EL (cell line): Measurements from ENCODE around the gene CTDSPL.
"Not testable (repeated sequence)": the region's sequence is repeated elsewhere in the genome, so short reads cannot be mapped to it uniquely, and the experiment has no call there.

ENCODE experiments used
- DNase-seq: peaks from one replicate; pipeline ENCODE4 v3.0.0-alpha.2; 2016

The CTDSPL gene

GRCh38 chr3:37861620-37862041 is at the start of gene CTDSPL:
Gene CTDSPL (plus strand): TSS chr3:37861880. CDS start chr3:37862200, 320 bp downstream.
- peak; percentile 57 for DNase-seq

DNA sequence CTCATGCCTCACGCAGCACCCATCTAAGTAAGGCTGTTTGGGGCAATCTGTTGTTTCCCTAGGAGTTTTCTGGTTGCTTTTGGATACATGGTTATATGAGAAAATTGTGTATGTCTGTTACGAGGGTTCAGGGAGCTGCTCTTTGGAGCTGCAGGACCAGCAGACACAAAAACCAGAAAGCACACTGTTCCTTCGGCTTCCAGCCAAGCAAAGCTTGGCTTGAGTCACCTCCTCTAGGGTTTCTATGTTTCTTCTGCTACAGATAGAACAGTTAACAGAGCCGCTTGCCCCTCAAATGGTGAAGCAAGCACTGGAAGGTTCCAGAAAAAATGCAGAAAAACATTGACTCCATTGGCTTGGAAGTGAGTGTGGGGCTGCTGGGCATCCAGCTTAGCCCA is 49.2 kb upstream of the CTDSPL start:
- no peak for DNase-seq

DNA sequence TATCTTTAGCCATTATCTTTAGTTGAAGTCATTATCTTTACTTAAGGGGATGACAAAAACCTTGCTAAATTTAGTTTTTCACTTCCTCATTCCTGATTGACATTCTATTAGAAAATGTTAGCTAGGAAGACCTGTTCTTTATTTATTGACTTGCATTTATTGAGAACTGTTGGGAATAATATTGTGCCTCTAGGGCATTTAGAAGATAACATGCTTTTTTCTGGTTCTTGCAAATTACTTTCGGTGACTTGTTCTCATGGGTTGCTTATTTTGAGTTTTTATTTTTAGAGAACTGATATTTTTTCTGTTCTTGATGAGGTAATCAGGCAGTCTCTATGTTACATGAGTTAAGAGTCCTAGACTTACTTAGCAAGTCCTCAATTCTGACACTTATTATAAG is 48.3 kb upstream of the CTDSPL start:
- no peak for DNase-seq

DNA sequence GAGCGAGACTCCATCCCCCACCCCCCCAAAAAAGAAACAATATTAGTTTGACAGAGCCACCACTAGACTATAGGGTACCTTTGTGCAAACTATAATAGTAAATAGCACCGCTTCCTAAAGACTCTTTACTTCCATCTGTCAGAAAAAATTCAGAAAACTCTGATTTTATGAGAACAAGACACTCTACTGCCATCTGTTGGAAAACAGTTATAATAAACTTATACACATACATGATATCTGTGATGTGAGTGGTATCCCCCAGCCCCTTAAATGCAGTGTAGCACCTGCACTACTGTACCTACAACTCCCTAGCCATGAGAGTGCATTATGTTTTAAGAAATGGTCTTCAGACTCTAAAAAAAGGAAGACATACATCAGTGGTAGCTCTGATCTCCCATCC is 47.1 kb upstream of the CTDSPL start:
- DNase-seq: no peak

GRCh38 chr3:37815156-37815555 is 46.5 kb upstream of the CTDSPL start:
- DNase-seq: not testable (repeated sequence)

- no peak for DNase-seq
Measured at GRCh38 chr3:37816271-37816670, 45.4 kb upstream of the CTDSPL start.

DNA sequence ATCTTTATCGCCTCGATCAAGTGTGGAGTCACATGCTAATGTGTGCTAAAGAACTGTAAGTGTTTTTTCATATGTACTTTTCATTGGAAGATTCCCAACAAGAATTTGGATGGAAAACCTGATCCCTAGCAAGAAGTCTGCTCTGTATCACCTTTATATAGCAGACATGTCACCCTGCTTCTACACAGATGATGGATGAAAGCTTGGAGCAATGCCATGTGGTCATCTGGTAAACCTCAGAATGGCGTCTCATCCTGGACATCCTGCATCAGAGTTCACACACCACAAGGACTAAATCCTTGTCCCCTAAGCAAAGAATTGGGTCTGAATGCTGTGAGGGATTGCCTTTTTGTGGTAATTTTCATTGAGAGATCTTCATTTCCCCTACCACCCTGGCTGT is 42.1 kb upstream of the CTDSPL start:
- DNase-seq: no peak

- no peak for DNase-seq
Measured at GRCh38 chr3:37820286-37820685, 41.4 kb upstream of the CTDSPL start.

DNA sequence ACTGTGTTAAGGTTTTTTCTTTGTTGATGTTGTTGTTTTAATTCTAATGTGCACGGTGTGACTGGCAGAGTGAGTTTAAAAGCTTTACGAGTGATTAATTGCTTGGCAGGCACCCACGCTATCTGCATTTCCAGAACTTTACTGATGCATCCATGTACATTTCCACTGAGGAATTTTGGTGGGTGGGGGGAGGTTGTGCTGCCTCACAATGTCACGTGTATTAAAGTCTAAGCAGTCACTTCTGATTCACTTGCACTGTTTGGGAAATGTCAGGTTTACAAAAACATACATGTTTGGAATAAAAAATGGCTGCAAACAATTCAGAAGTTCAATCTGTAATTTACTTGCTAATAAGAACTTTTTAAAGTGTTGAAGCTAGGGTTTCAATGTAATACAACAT is 38.5 kb upstream of the CTDSPL start:
- DNase-seq: no peak

- no peak for DNase-seq
Measured at GRCh38 chr3:37824090-37824953, 37.4 kb upstream of the CTDSPL start.

DNA sequence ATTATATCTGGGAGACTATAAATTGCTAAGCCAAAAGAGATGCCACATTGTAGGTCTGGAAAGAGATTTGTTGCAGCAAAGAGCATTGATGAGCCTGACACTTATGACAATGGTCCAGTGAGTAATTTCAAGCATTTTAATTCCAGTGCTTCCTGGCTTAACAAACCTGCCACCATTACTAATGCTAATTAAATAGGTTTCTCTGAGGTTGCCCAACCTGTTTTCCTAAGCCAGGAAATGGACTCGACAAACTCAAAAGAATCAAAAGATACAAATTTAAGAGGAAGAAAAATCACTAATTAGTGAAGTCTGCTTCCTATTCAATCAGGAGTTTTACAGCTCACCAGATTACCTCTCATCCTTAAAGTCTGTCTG is 36.7 kb upstream of the CTDSPL start:
- no peak for DNase-seq

GRCh38 chr3:37825744-37826400 is 35.8 kb upstream of the CTDSPL start:
- no peak for DNase-seq

DNA sequence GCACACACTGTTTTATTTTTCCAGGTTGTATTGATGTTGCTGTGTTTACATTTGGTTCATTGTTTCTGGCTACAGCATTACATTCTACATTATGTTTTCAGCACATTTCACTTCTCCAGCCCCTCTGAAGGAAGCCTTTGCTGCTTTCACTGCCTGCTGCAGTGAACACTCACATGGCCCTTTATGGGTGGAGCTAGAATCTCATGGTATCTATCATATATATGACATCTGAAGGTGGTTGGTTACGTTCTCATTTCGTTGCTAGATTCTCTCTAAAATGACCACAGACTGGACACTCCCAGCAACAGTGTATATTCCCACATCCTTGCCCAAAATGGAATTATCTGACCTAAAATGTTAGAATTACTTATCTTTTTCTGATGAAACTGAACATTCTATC is 35.2 kb upstream of the CTDSPL start:
- no peak for DNase-seq

DNA sequence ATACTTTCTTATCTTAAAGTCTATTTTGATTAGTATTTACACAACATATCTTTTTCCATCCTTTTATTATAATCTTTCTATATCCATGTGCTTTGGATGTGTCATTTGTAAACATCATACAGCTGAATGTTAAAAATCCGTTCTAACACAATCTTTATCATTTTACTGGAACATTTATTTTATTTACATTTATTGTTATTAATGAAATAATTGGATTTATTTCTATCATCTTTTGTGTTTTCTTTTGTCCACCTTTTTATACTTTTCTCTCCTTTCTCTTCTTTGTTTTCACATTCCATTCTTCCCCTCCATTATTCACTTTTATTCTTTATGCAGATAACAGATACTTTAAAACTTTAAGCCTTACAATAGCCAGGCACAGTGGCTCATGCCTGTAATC is 34.7 kb upstream of the CTDSPL start:
- no peak for DNase-seq

DNA sequence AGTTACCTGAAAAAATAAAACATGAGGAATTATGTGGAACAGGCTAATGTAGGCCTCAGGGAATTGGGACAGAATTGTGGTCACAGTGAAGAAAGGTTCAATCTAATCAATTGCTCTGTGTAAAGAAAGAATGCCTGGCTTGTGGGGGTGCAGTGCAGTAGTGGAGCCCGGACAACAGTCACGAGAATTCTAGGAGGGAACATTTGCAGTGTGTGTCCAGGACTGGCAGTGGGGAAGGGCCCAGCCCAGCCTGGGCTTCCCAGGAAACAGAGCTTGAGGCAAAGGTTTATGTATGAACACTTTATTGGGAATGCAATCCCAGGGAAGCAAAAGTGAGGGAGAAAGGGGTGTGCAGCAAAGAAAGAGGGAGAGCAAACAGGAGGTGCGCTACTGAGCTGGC is 29.2 kb upstream of the CTDSPL start:
- DNase-seq: no peak

GRCh38 chr3:37833302-37834186 is 28.1 kb upstream of the CTDSPL start:
- DNase-seq: no peak

- no peak for DNase-seq
Measured at GRCh38 chr3:37836589-37836988, 25.1 kb upstream of the CTDSPL start.

DNA sequence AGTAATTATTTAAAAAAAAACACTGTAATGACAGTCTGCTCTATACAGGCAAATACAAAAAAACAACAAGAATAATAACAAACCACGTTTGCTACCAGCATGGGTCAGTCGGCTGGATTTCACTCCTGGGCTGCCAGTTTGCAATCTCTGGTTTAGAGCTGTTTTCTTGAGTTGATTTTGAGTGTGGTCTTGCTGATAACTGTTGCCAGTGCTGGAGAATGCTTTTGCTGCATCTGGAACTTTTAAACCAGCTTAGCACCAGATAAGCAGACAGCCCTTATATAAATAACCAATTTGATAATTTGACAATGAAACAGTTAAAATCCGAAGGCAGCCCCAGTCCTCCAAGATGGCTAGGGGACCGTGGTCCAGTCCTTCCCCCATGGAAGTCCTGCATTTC is 14.0 kb upstream of the CTDSPL start:
- no peak for DNase-seq

- no peak for DNase-seq
Measured at GRCh38 chr3:37849146-37849923, 12.3 kb upstream of the CTDSPL start.

- peak; percentile 27 for DNase-seq
Measured at GRCh38 chr3:37852097-37852496, 9.6 kb upstream of the CTDSPL start.

DNA sequence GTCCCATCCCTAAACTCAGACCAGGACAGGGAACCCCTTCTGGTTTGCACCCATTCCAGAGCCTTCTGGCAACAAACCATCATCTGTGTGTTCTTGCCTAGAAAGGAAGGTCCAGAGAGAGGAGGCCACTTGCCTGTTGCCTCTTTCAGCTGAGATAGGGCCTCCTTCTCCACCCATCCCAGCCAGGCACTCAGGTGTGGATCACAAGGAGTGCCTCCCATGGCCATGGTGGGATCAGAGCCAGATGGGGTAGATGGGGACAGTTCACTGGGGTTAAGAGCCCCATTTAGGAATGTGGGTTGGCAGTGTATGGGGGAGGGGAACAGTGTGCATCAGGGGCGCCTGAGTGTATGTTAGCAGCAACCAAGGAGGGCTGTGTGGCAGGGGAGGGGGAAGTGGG is 8.9 kb upstream of the CTDSPL start:
- DNase-seq: no peak

DNA sequence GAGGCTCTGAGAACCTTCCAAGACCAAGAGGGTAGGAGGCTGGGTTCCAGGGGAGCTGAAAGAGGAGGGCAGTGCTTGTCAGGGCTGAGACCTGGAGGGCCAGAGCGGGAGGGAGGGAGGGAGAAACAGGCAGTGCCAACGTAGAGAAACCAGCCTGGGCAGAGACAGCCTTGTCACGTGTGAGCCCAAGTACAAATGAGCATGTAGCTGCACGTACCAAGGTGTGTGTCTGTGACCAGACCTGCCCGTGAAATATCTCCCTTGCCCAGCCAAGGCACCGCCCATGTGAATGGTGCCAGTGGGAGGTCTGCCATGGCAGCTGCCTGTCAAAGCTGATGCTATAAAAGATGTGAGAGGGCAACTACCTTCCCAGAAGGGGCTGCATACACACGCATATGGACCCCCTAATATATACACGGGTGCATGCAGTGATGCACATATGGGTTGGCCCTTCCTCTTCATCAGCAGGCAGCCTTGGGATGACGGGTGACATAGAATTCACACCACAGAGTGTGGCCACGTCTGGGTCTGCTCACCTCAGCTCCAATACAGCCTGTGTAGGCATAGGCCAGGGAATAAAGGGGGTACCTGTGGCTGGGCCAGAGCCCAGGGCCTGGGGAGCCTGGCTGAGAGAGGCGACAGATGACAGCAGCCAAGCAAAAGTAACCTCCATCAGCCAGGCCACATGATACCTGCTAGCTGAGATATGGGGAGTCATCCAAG is 7.8 kb upstream of the CTDSPL start:
- DNase-seq: no peak
